Measurements from ENCODE around the gene CFAP46.

The CFAP46 gene

GRCh38 chr10:132840698-132841614, 101.4 kb downstream of the CFAP46 start:
- no peaks in the 10 kb centered on the region for H3K9me2 ChIP-seq (replicated peaks; ENCODE audit: insufficient read depth, low read length)
- TF ChIP-seq EZH2phosphoT487 (conservative IDR thresholded peaks at IDR 0.05; ENCODE audit: low read length) (no peak), CTCF (IDR thresholded peaks at IDR 0.05; ENCODE audit: insufficient read depth, low read length, poor library complexity, severe bottlenecking) (no peak)
- no peaks in the 10 kb centered on the region for H4K20me1 ChIP-seq (ENCODE audit: low read depth, low read length)
- H3K27ac ChIP-seq (ENCODE audit: low read depth, low read length) = no peak overlapping the region
- no peaks in the 10 kb centered on the region for H3K79me2 ChIP-seq (ENCODE audit: insufficient read depth, low read length)
- H3K27me3 ChIP-seq (ENCODE audit: low read length) = no peaks in the 10 kb centered on the region
- no peak overlapping the region for H3K4me2 ChIP-seq (ENCODE audit: low read depth, low read length, poor library complexity, severe bottlenecking)
- peaks cover 7% of the 10 kb centered on the region; the same call in 1 of the 2 replicates for H3K9me3 ChIP-seq (ENCODE audit: insufficient read depth, low read length)
- H3K36me3 ChIP-seq (ENCODE audit: low read length) = no peaks in the 10 kb centered on the region
- no peak overlapping the region for H3K4me3 ChIP-seq (ENCODE audit: insufficient read depth, low read length, poor library complexity, severe bottlenecking)
- no peak overlapping the region for H2AFZ ChIP-seq (ENCODE audit: low read depth, low read length, severe bottlenecking)
- H3F3A ChIP-seq (ENCODE audit: insufficient read depth) = no peaks in the 10 kb centered on the region
- H3K9ac ChIP-seq (ENCODE audit: low read length) = no peak overlapping the region

- Histone ChIP-seq H3K4me2 (ENCODE audit: low read depth, low read length, poor library complexity, severe bottlenecking) (no peak overlapping the region), H3K9me2 (replicated peaks; ENCODE audit: insufficient read depth, low read length) (no peaks in the 10 kb centered on the region), H4K20me1 (ENCODE audit: low read depth, low read length) (no peaks in the 10 kb centered on the region), H3K27me3 (ENCODE audit: low read length) (no peaks in the 10 kb centered on the region), H3K27ac (ENCODE audit: low read depth, low read length) (no peak overlapping the region), H3K79me2 (ENCODE audit: insufficient read depth, low read length) (no peaks in the 10 kb centered on the region), H3F3A (ENCODE audit: insufficient read depth) (no peaks in the 10 kb centered on the region), H3K4me3 (ENCODE audit: insufficient read depth, low read length, poor library complexity, severe bottlenecking) (no peak overlapping the region), H3K9me3 (ENCODE audit: insufficient read depth, low read length) (peaks cover 7% of the 10 kb centered on the region; the same call in 1 of the 2 replicates), H3K9ac (ENCODE audit: low read length) (no peak overlapping the region), H2AFZ (ENCODE audit: low read depth, low read length, severe bottlenecking) (no peak overlapping the region), H3K36me3 (ENCODE audit: low read length) (no peaks in the 10 kb centered on the region)
- no peak for TF ChIP-seq EZH2phosphoT487 (conservative IDR thresholded peaks at IDR 0.05; ENCODE audit: low read length)
- TF ChIP-seq CTCF (IDR thresholded peaks at IDR 0.05; ENCODE audit: insufficient read depth, low read length, poor library complexity, severe bottlenecking) = no peak
Measured at GRCh38 chr10:132839061-132839460, 103.3 kb downstream of the CFAP46 start.

- H3F3A ChIP-seq (ENCODE audit: insufficient read depth) = no peaks in the 10 kb centered on the region
- H3K27me3 ChIP-seq (ENCODE audit: low read length) = no peaks in the 10 kb centered on the region
- no peak overlapping the region for H2AFZ ChIP-seq (ENCODE audit: low read depth, low read length, severe bottlenecking)
- no peaks in the 10 kb centered on the region for H3K79me2 ChIP-seq (ENCODE audit: insufficient read depth, low read length)
- no peak overlapping the region for H3K4me3 ChIP-seq (ENCODE audit: insufficient read depth, low read length, poor library complexity, severe bottlenecking)
- TF ChIP-seq CTCF (IDR thresholded peaks at IDR 0.05; ENCODE audit: insufficient read depth, low read length, poor library complexity, severe bottlenecking) (no peak), EZH2phosphoT487 (conservative IDR thresholded peaks at IDR 0.05; ENCODE audit: low read length) (no peak)
- H4K20me1 ChIP-seq (ENCODE audit: low read depth, low read length) = no peaks in the 10 kb centered on the region
- H3K4me2 ChIP-seq (ENCODE audit: low read depth, low read length, poor library complexity, severe bottlenecking) = no peak overlapping the region
- H3K9me2 ChIP-seq (replicated peaks; ENCODE audit: insufficient read depth, low read length) = no peaks in the 10 kb centered on the region
- H3K9me3 ChIP-seq (ENCODE audit: insufficient read depth, low read length) = peaks cover 7% of the 10 kb centered on the region; the same call in 1 of the 2 replicates
- no peak overlapping the region for H3K27ac ChIP-seq (ENCODE audit: low read depth, low read length)
- no peaks in the 10 kb centered on the region for H3K36me3 ChIP-seq (ENCODE audit: low read length)
- no peak overlapping the region for H3K9ac ChIP-seq (ENCODE audit: low read length)
Measured at GRCh38 chr10:132838346-132838970, 103.9 kb downstream of the CFAP46 start.

Measured in SU-DHL-6 (cell line).